Kidney (tissue), 14 donors: Measurements from ENCODE around the gene OLA1. TPM values are rescaled to one million over a fixed set of nuclear protein-coding genes. Genes with fewer than 3 reads are reported as not detected.

ENCODE experiments used
- DNase-seq, 5 donors: peaks; one replicate each; pipeline ENCODE4 v3.0.0-alpha.2; 2013 to 2020
- FAIRE-seq: peaks from 2 replicates; lab custom pipeline; 2012; peaks lifted over from hg19 to GRCh38; lab: Jason Lieb, UNC
- H3K27ac ChIP-seq, 2 donors: one replicate each; pipeline ENCODE4 v1.7.0; 2013; ENCODE audit warnings: low read depth in 2 of 2, low read length in 2 of 2, inconsistent platforms in 1 of 2
- H3K27me3 ChIP-seq: one replicate; pipeline ENCODE4 v1.7.1; 2013; ENCODE audit warnings: low read length, inconsistent platforms; ENCODE audit not compliant: control insufficient read depth, insufficient read depth
- H3K36me3 ChIP-seq, 3 donors: one replicate each; pipeline versions ENCODE4 v1.7.0 to v1.7.1; 2013; ENCODE audit warnings: low read length in 3 of 3, control low read depth in 1 of 3, inconsistent platforms in 1 of 3; ENCODE audit not compliant: insufficient read depth in 3 of 3, control insufficient read depth in 2 of 3
- H3K4me1 ChIP-seq, 3 donors: one replicate each; pipeline versions ENCODE4 v1.7.0 to v1.7.1; 2013; ENCODE audit warnings: low read length in 3 of 3, inconsistent platforms in 1 of 3, low read depth in 1 of 3; ENCODE audit not compliant: control insufficient read depth in 2 of 3, insufficient read depth in 2 of 3
- H3K4me3 ChIP-seq, 3 donors: one replicate each; pipeline versions ENCODE4 v1.7.0 to v1.8.1; 2013; ENCODE audit warnings: low read length in 3 of 3, control low read depth in 1 of 3, inconsistent platforms in 1 of 3
- H3K9ac ChIP-seq, 3 donors: one replicate each; pipeline versions ENCODE4 v1.7.0 to v1.7.1; 2013; ENCODE audit warnings: low read length in 3 of 3, control low read depth in 1 of 3, inconsistent platforms in 1 of 3
- H3K9me3 ChIP-seq, 3 donors: one replicate each; pipeline versions ENCODE4 v1.7.0 to v1.7.1; 2013; ENCODE audit warnings: low read length in 3 of 3, control low read depth in 1 of 3, inconsistent platforms in 1 of 3; ENCODE audit not compliant: control insufficient read depth in 2 of 3, insufficient read depth in 1 of 3
- CTCF ChIP-seq: IDR thresholded peaks from 3 replicates; pipeline ENCODE4 v1.5.1; 2012; ENCODE audit warnings: mild to moderate bottlenecking, moderate library complexity, borderline replicate concordance; ENCODE audit not compliant: insufficient read depth; ENCODE audit errors: extremely low read depth
- intact Hi-C: fragments of 100-400 bp; cut with DNase I; formaldehyde crosslinking; loops from one replicate; pipeline ENCODE4 v1.11.1; 2022
- polyA plus RNA-seq: library from polyadenylated mRNA; stranded (reverse); fragments of 350-450 nt; fragmentation: Illumina TruSeq; extraction: RNeasy Lipid Tissue Mini Kit (QIAGEN cat#74804); gene quantifications from one replicate; pipeline ENCODE4 v1.2.3, GENCODE V29; 2014; ENCODE audit warnings: low read depth, low replicate concordance; ENCODE audit not compliant: insufficient read depth
- total RNA-seq: library from RNA; stranded (reverse); fragmentation: NEBNext Ultra II Directional; extraction: Animal tissue kit (Norgen Biotek cat#: 25700); gene quantifications from one replicate; pipeline ENCODE4 v1.2.1, GENCODE V29; 2021
- donor health status: control.
- donor health status: control.
- donor health status: control.
- donor health status: control.
- donor health status: control.
- donor health status: DM: yes; HTN: yes; CAD: no.
- donor health status: Normal renal cell carcinoma (clear cell type).

OLA1 gene
- total and polyA plus RNA-seq, 2 donors from 2014 or later = 64.2 to 90.0 TPM

GRCh38 chr2:174205562-174205961 is 42.8 kb downstream of the OLA1 start:
- H3K4me1 ChIP-seq = no peaks in the 10 kb centered on the region
- H3K27me3 ChIP-seq = no peaks in the 10 kb centered on the region
- no peak overlapping the region for H3K27ac ChIP-seq
- no peak overlapping the region for H3K9ac ChIP-seq
- no peaks in the 10 kb centered on the region for H3K9me3 ChIP-seq
- no peak for FAIRE-seq
- no peak overlapping the region for H3K4me3 ChIP-seq
- intact Hi-C loops = no loop called here
- peaks cover 0 to 3% (median 0%) of the 10 kb centered on the region in 3 donors for H3K36me3 ChIP-seq
- no peak for DNase-seq
- TF ChIP-seq CTCF = no peak

GRCh38 chr2:174202188-174202587 is 46.1 kb downstream of the OLA1 start:
- peaks cover 0 to 3% (median 0%) of the 10 kb centered on the region in 3 donors for H3K36me3 ChIP-seq
- DNase-seq = no peak
- H3K27me3 ChIP-seq = no peaks in the 10 kb centered on the region
- H3K4me1 ChIP-seq = no peaks in the 10 kb centered on the region
- no peak for TF ChIP-seq CTCF
- no peak overlapping the region for H3K4me3 ChIP-seq
- no peak for FAIRE-seq
- intact Hi-C loops = no loop called here
- H3K27ac ChIP-seq = no peak overlapping the region
- H3K9me3 ChIP-seq = no peaks in the 10 kb centered on the region
- no peak overlapping the region for H3K9ac ChIP-seq

GRCh38 chr2:174198846-174199564 is 49.3 kb downstream of the OLA1 start:
- Histone ChIP-seq H3K27ac (no peak overlapping the region), H3K4me3 (no peak overlapping the region), H3K9me3 (no peaks in the 10 kb centered on the region), H3K36me3 (peaks cover 0 to 3% (median 0%) of the 10 kb centered on the region in 3 donors), H3K4me1 (no peaks in the 10 kb centered on the region), H3K27me3 (no peaks in the 10 kb centered on the region), H3K9ac (no peak overlapping the region)
- intact Hi-C loops = no loop called here
- FAIRE-seq (peak; percentile 8), DNase-seq (peak in 1 of 5 donors; percentile 3)
- TF ChIP-seq CTCF = no peak
